Psoas muscle (tissue), 8 donors: ENCODE data around the gene IRAK3. TPM values are rescaled to one million over a fixed set of nuclear protein-coding genes. Genes with fewer than 3 reads are reported as not detected.

ENCODE experiments used
- ATAC-seq, 4 donors: fragments of 200-7000 bp; cut with Tn5 transposase; one replicate each; pipeline ENCODE4 v1.9.1; 2020; ENCODE audit warnings: moderate library complexity in 3 of 4, mild to moderate bottlenecking in 2 of 4
- DNase-seq, 2 donors: peaks; one replicate each; pipeline ENCODE4 v3.0.0-alpha.2; 2020
- H3K27ac ChIP-seq: fragments of 200-600 bp; one replicate; pipeline ENCODE4 v1.8.0; 2022
- H3K27me3 ChIP-seq, 3 donors: fragments of 200-600 bp in 1 of 3; one replicate each; pipeline versions ENCODE4 v1.6.1 to v1.8.0; 2013 to 2022; ENCODE audit warnings: low read length in 2 of 3, mild to moderate bottlenecking in 2 of 3, moderate library complexity in 1 of 3; ENCODE audit not compliant: insufficient read depth in 3 of 3
- H3K36me3 ChIP-seq, 2 donors: fragments of 200-600 bp in 1 of 2; one replicate each; pipeline versions ENCODE4 v1.6.1 to v1.8.0; 2013 to 2022; ENCODE audit warnings: low read depth in 1 of 2, mild to moderate bottlenecking in 1 of 2, moderate library complexity in 1 of 2; ENCODE audit not compliant: insufficient read depth in 1 of 2
- H3K4me1 ChIP-seq: fragments of 200-600 bp; one replicate; pipeline ENCODE4 v1.8.0; 2022
- H3K4me3 ChIP-seq: fragments of 200-600 bp; one replicate; pipeline ENCODE4 v1.8.0; 2022; ENCODE audit warnings: mild to moderate bottlenecking
- H3K9me3 ChIP-seq: fragments of 200-600 bp; one replicate; pipeline ENCODE4 v1.8.0; 2022
- WGBS, 3 donors: extraction: QIAGEN DNeasy Blood & Tissue Kit; methylation state at CpG; one replicate each; pipeline versions ENCODE4 v1.1.6 to v1.1.7; 2013; 5-methylcytosine and 5-hydroxymethylcytosine counted together
- intact Hi-C, 2 donors: fragments of 100-400 bp; cut with DNase I; formaldehyde crosslinking; loops; one replicate each; pipeline versions ENCODE4 v1.11.0 to v1.14.2; 2022
- polyA plus RNA-seq, 3 donors: library from polyadenylated mRNA; stranded (reverse); fragments of 200-250 nt; gene quantifications; one replicate each; pipeline ENCODE4 v1.2.3, GENCODE V29; 2013
- total RNA-seq, 4 donors: library from RNA; stranded (reverse); fragmentation: NEBNext Ultra II Directional in 2 of 4; extraction: Animal tissue kit (Norgen Biotek cat#: 25700) in 2 of 4; gene quantifications; one replicate each; pipeline versions ENCODE4 v1.2.1 to v1.2.4, GENCODE V29; 2021 to 2023
- TF ChIP-seq, protein P1 (sequence below): fragments of 200-600 bp; IDR thresholded peaks from one replicate; pipeline ENCODE4 v1.8.0; 2022; ENCODE audit warnings: antibody characterized with exemption
- donor health status: healthy with polysubstance abuse.
- donor health status: DM: no; HTN: no; CAD: no; lungs with moderate emphysema.
- donor health status: Bipolar disorder and iron deficiency.
- donor health status: healthy.
- donor health status: DM: yes; HTN: yes; CAD: no.
- donor health status: DM: no; HTN: no; CAD: no.
- donor health status: DM: no; HTN: no; CAD: no.
- donor health status: DM: yes; HTN: yes; CAD: no.

Gene IRAK3
- total and polyA plus RNA-seq, 7 donors: 0.97 to 4.0 (median 2.2) TPM

DNA sequence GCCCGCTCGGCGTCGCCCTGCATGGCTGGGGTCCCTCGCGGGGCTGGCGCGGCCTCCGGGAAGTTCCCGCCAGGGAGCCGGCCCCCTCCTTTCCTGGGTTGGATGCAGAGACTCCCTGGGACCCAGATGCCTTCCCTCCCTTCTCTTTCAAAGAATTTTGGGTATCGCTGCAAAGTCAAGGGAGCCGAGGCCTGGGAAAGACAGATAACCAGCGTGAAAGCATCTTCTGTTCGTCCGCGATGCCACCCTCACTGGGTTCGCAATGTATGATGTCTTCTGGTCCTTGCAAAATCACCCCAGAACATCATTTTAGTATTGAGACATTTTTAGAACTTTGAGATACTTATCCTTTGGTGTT lies 451 bp downstream of the IRAK3 start:
- Histone ChIP-seq H3K9me3 (no peaks in the 10 kb centered on the region), H3K4me3 (peak overlapping the region; percentile 66), H3K27me3 (peaks cover 0 to 37% (median 7%) of the 10 kb centered on the region in 3 donors), H3K4me1 (no peaks in the 10 kb centered on the region), H3K36me3 (no peaks in the 10 kb centered on the region), H3K27ac (peak overlapping the region; percentile 73)
- TF ChIP-seq, protein P1, sequence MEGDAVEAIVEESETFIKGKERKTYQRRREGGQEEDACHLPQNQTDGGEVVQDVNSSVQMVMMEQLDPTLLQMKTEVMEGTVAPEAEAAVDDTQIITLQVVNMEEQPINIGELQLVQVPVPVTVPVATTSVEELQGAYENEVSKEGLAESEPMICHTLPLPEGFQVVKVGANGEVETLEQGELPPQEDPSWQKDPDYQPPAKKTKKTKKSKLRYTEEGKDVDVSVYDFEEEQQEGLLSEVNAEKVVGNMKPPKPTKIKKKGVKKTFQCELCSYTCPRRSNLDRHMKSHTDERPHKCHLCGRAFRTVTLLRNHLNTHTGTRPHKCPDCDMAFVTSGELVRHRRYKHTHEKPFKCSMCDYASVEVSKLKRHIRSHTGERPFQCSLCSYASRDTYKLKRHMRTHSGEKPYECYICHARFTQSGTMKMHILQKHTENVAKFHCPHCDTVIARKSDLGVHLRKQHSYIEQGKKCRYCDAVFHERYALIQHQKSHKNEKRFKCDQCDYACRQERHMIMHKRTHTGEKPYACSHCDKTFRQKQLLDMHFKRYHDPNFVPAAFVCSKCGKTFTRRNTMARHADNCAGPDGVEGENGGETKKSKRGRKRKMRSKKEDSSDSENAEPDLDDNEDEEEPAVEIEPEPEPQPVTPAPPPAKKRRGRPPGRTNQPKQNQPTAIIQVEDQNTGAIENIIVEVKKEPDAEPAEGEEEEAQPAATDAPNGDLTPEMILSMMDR: no peak
- ATAC-seq (no peak), DNase-seq (no peak)
- 6 to 11% (median 9%) methylated on average over 18 of the region's 18 CpGs for WGBS, 3 donors
- intact Hi-C loops: no loop called here

DNA sequence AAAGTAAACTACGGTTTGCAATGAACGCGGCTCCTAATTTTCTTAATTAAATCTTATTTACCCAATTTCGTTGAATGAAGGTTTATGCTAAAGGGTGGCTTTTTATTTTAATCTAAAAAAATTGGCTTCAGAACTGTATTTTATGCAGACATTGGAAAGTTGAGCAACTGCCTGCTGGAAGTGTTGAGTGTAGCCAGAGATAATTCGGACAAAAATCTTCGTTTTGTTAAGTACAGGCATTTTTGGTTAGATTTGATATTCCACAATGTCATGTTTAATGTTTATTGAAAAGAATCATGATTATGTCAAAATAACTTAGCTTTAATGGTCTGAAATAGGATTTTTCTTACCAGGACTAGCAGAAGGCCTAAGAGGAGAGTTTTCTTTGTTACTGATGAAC lies 875 bp downstream of the IRAK3 start:
- Histone ChIP-seq H3K9me3 (no peaks in the 10 kb centered on the region), H3K36me3 (no peaks in the 10 kb centered on the region), H3K27me3 (peaks cover 0 to 33% (median 7%) of the 10 kb centered on the region in 3 donors), H3K4me3 (peak overlapping the region; percentile 66), H3K27ac (peak overlapping the region; percentile 73), H3K4me1 (no peaks in the 10 kb centered on the region)
- intact Hi-C loops: no loop called here
- 54 to 75% (median 56%) methylated on average over 6 of the region's 6 CpGs for WGBS, 3 donors
- ATAC-seq (no peak), DNase-seq (no peak)
- TF ChIP-seq, protein P1: no peak

DNA sequence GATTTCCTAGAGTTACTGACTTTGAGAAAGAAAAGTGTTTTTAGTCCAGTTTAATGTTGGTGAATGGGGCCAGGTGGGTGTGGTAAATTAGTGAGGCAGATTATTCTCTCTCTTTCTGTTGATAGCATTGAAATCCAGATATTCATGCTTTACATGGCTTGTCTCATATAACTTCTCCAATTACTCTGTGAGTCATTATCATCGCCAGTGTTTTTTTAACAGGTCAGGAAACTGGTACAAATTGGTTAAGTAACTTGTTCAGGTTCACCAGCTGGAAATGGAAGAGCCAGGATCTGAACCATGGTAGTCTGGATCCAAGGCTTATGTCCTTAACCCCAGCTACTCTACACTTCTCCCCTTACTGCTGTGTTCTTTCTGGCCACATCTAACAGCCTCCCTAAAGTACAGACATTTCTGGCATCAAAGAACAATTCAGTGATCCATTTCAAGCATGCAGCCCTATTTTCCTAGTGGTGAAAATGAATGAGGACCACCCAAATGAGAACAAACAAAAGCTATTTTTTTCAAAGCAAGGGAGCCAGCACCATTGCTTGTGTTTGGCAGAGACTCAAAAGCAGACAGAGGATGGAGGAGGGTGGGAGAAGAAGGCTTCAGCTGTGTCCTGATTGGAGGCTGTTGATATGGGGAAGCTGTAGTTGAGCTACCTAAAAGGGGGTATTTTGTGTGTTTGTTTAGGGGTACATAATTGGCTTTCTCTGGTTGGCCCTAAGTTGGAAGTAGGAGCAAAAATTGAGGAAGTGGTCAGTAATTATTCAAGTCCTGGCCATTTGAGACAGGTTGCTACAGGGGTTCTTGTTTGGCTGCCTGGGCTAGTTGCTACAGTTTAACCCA lies 1.7 kb downstream of the IRAK3 start:
- TF ChIP-seq, protein P1: no peak
- WGBS, 3 donors: 29 to 67% (median 36%) methylated on average over 1 of the region's 1 CpG
- Histone ChIP-seq H3K36me3 (no peaks in the 10 kb centered on the region), H3K9me3 (no peaks in the 10 kb centered on the region), H3K4me3 (peak overlapping the region; percentile 66), H3K27me3 (peaks cover 0 to 28% (median 7%) of the 10 kb centered on the region in 3 donors), H3K27ac (no peak overlapping the region), H3K4me1 (no peaks in the 10 kb centered on the region)
- intact Hi-C loops: no loop called here
- ATAC-seq (no peak), DNase-seq (no peak)

DNA sequence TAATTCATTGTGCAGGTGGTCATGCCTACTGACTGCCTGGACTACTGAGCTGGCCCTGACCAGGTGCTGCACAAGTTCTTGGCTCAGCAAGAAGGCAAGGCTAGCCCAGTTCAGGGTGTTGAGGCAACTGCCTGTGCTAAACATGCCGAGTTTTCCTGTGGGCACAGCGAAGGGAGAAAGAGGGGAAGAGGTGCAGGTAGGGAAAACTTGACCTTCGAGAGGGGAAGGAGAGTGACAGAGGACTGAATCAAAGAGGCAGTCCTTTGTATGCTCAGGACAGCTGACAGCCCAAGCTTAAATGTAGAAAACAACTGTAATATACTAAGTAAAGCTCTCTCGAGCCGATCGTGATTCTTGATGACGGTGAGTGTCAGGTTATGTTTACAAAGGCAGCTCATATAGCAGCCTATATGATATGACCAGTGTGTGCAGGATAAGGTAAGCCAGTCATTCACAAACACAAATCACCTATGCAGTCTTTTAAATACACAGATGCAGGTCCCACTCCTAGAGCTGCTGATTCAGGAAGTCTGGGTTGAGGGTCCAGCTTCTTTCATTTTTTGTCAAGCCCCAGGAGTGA lies 2.6 kb downstream of the IRAK3 start:
- ATAC-seq (no peak), DNase-seq (no peak)
- WGBS, 3 donors: 65 to 72% (median 66%) methylated on average over 7 of the region's 7 CpGs
- intact Hi-C loops: no loop called here
- Histone ChIP-seq H3K9me3 (no peaks in the 10 kb centered on the region), H3K27ac (no peak overlapping the region), H3K4me1 (no peaks in the 10 kb centered on the region), H3K4me3 (no peak overlapping the region), H3K27me3 (peaks cover 0 to 23% (median 7%) of the 10 kb centered on the region in 3 donors), H3K36me3 (no peaks in the 10 kb centered on the region)
- TF ChIP-seq, protein P1: no peak
